ENCODE results near the gene CCL25. TPM values are rescaled to one million over a fixed set of nuclear protein-coding genes. Genes with fewer than 3 reads are reported as not detected.
A peak's percentile ranks its signal among the peaks of the same experiment; 100 is the strongest.

Gene CCL25
- total and polyA plus RNA-seq, 2 of the 13 experiments (the other 11 are each of a cell fraction or from before 2014, with no cell fraction given) = not detected

GRCh38 chr19:8071912-8072311 is 19.4 kb downstream of the CCL25 start:
- DNase-seq (ENCODE audit: low spot score) (no peak), FAIRE-seq (no peak), ATAC-seq (peak; percentile 49)
- Histone ChIP-seq H3K4me2 (ENCODE audit: low read depth, low read length) (no peak overlapping the region), H4K20me1 (ENCODE audit: insufficient read depth, low read length) (no peaks in the 10 kb centered on the region), H3K36me3 (replicated peaks in 1 of 2; ENCODE audit: control insufficient read depth in 1 of 2, insufficient read depth in 2 of 2, low read length in 2 of 2) (no peaks in the 10 kb centered on the region), H3K9me3 (ENCODE audit: low read length) (peaks cover 16% of the 10 kb centered on the region; the same call in 1 of the 2 replicates), H3K27ac (ENCODE audit: extremely low read length, insufficient read depth, low read length) (no peak overlapping the region), H3K4me3 (replicated peaks in 1 of 3; ENCODE audit: insufficient read depth in 1 of 3, low read depth in 2 of 3, low read length in 3 of 3) (no peak overlapping the region), H3K79me2 (ENCODE audit: insufficient read depth, low read length) (no peaks in the 10 kb centered on the region), H3K4me1 (ENCODE audit: insufficient read depth, low read length) (peaks cover 8% of the 10 kb centered on the region; the same call in 1 of the 2 replicates), H2AFZ (ENCODE audit: low read length) (no peak overlapping the region), H3K9ac (ENCODE audit: insufficient read depth, low read depth, low read length) (no peak overlapping the region), H3K27me3 (ENCODE audit: control insufficient read depth in 1 of 2, insufficient read depth in 2 of 2, low read length in 2 of 2) (no peaks in the 10 kb centered on the region; a peak in 1 of 5 replicates)
- WGBS (ENCODE audit: low lambda C conversion rate) = 56% methylated on average over 14 of the region's 15 CpGs
- in situ Hi-C loops (cut with HindIII; ENCODE audit: extremely low pct_ligation_motif_present, low pct_unique_long_range_greater_than_20kb) = no loop called here
- ChIA-PET CTCF (ENCODE audit: low intra/inter-chr PET ratio, low total read pairs) (no interaction called here), POLR2A (no interaction called here)
- intact Hi-C loops (cut with micrococcal nuclease; ENCODE audit: unreplicated experiment) = no loop called here
- no TSS peak for BruUV-seq (replicated peaks)
- TF ChIP-seq ZNF296 (CRISPR knock-in tag; conservative IDR thresholded peaks at IDR 0.05) (no peak), HNRNPLL (IDR thresholded peaks at IDR 0.05; ENCODE audit: low read depth, low read length, poor library complexity, severe bottlenecking) (peak; percentile 16), CCDC6 (CRISPR knock-in tag; IDR thresholded peaks at IDR 0.05) (no peak), BCL6 (CRISPR knock-in tag; IDR thresholded peaks at IDR 0.05) (no peak), ZNF615 (CRISPR knock-in tag; IDR thresholded peaks at IDR 0.05; ENCODE audit: borderline replicate concordance) (no peak), NFKB2 (CRISPR knock-in tag; IDR thresholded peaks at IDR 0.05; ENCODE audit: borderline replicate concordance) (no peak), STAG1 (CRISPR knock-in tag; IDR thresholded peaks at IDR 0.05) (0 out of 2 replicates have a peak, but pooled peaks have one; percentile 30), IRF1 (CRISPR knock-in tag; IDR thresholded peaks at IDR 0.05; ENCODE audit: low read depth) (no peak), CTCF (CRISPR knock-in tag; IDR thresholded peaks at IDR 0.05) (peak; percentile 26; the same call in 1 of the 2 replicates), ZNF10 (CRISPR knock-in tag; IDR thresholded peaks at IDR 0.05; ENCODE audit: borderline replicate concordance, low read depth) (no peak), PLRG1 (conservative IDR thresholded peaks at IDR 0.05) (no peak), ZNF567 (CRISPR knock-in tag; IDR thresholded peaks at IDR 0.05; ENCODE audit: borderline replicate concordance) (no peak), U2AF1 (optimal IDR thresholded peaks at IDR 0.05; ENCODE audit: low read depth, low read length) (no peak), ZBTB42 (CRISPR knock-in tag; IDR thresholded peaks at IDR 0.05) (no peak)

Data from HepG2 (cell line).